ENCODE results near the gene TLN1.

Gene TLN1

DNA sequence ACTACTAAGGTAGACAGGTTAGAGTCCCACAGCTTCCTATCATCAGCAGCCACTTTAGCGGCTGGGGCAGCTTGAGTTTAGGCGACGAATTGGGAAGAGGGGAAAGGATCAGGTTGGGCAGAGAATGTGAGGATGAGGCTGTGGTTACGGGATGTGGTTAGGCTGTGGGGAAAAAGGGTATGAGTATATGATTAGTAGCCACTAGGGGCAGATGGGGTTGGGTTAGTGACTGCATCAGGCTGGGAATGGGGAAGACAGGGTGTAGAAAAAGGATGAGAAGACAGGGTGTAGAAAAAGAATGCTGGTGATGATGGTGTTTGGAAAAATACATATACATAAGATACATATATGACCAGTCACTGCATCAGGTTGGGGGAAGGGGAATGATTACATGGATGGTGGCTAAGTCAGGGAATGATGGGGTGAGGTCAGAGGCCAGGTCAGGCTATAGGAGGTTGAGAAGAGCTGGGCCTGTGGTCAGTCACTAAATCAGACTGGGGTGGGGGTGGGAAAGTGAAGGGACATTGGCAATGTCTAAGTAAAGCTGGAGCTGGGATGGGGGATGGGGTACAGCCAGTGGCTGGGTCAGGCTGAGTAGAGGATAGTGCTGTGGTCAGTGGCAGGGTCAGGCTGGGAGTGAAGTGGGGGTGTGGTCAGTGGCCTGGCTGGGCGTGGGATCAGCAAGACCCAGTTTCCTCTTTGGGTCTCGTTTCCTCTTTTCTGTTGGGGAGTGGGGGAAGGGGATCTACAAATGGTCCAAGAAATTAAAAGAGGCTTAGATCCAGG lies 2.1 kb downstream of the TLN1 start:
- peak; percentile 87 for DNase-seq (ENCODE audit: low read depth, low spot score)

DNA sequence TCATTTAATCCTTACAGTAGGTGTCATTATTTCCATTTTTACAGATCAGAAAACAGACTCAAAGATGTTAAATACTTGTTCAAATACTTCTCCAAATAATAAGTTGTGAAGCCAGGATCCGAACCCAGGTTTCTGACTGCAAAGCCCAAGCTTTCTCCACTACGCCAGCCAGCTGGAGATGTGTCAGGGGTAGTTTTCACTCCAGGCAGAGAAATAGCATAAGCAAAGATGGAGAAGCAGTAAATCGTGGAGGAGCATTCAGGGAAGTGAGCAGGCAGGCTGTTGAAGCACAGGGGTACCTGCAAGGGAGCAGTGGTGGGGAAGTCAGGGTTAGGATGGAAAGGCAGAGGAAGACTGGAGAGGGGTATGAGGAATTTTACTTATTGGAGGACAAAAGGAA lies 2.9 kb downstream of the TLN1 start:
- peak; percentile 11 for DNase-seq (ENCODE audit: low read depth, low spot score)

DNA sequence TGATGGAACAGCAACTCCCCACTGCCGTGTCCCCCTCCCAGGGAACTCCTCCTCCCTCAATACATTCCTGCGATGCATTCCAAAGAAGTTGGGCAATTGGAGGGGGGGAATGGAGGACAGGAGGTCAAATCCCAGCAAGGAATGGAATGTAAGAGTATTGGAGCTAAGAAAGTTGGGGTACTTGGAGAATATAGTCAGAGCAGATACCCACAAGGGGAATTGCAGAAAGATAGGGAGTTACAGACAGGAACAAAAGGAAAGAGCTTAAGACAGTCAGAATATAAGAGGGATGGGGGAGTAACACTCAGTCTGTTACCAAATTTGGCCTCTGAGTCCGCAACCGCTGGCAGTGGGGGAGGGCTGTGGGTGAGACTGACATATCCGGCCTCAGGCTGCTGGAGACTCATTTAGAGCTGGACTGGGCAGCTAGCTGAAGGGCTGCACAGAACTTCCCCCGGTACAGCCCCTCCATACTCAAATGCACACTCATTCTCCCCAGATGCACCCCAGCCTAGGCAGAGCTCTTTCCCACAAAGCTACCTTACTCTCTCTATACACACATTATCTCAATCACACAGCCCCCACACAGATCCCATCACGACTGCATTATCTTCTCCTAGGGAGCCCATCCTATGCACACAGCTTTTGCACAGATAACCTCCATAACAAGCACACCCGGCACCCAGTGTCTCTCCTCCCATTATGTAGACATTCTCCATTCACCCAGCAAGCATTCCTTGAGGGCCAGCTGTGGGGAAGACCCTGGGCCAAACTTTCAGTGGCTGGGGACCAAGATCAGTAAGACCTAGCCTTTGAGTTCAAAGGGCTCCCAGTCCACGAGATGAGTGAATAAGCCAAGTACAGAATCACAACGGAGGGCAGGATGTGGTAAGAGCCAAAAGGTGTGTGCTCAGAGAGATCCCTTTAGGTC lies 3.7 kb downstream of the TLN1 start:
- peak; percentile 93 for DNase-seq (ENCODE audit: low read depth, low spot score)

DNA sequence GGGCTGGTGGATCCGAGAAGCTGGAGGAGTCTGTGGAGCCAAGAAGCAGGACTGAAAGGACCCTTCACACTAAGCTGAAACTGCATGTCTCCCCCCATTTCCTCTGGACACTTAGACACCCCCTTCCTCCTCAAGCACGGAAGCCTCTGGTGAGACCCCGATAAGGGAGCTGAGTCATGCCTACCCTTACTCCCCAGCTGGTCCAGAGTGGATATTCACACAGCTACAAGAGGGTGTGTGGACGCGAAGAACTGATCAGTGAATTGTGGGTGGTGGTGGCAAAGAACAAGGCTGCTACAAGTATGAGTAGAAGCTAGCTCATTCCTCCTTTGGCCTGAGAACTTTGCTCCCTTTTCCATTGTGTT lies 4.3 kb downstream of the TLN1 start:
- DNase-seq (ENCODE audit: low read depth, low spot score) = no peak

DNA sequence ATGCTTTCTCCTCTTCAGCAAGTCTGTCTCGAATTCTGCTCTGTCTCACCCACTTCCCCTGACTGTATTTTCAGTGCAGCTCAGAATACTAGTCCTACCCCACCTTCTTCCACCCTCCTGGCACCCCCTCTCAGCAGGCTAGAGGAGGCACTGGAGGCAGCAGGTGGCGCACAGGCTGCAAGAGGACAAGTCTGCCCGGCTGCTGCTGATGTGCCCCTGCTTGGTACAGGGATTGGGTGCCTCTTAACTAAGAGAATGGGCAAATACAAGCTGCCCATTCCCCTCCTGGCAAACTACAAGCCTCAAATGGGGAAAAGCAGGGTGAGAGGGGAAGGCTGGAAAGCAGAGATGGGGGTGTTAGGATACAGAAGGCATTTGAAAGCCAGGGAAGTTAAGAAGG lies 5.1 kb downstream of the TLN1 start:
- peak; percentile 74 for DNase-seq (ENCODE audit: low read depth, low spot score)

DNA sequence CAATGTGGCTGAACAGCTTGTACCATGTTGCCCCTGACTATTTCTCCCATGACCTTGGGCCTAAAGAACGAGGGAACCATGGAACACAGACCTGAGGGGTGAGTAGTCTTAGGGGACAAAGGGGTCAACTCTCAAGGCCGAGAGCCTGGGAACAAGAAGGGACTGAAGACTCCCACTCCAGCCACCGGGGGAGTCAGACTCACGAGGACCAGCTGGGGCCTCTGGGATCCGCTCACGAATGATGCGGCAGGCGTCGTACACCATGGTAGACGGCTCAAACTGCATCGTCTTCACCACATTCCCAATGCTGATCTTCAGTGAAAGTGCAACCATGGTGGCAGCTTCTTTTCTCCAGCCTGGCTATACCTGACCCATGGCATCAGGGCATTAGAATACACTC lies 6.6 kb downstream of the TLN1 start:
- no peak for DNase-seq (ENCODE audit: low read depth, low spot score)

DNA sequence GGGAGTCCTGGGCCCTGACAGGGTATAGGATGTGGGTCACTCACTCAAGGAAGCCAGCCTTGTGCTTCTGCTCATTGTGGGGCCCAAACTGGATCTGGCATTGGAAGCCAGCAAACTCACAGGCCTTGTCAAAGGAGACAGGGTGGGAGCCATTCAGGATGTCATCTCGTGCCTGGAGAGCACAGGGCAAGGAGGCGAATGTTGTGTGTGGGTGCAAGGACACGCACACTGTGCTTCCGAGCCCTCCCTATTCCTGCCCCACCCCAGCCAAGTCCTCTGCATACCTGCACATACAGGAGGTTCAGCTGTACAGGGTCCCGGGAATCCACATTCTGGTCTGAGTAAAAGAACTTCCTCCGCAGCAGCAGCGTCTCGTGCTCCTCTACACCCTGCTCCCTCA lies 8.1 kb downstream of the TLN1 start:
- no peak for DNase-seq (ENCODE audit: low read depth, low spot score)

DNA sequence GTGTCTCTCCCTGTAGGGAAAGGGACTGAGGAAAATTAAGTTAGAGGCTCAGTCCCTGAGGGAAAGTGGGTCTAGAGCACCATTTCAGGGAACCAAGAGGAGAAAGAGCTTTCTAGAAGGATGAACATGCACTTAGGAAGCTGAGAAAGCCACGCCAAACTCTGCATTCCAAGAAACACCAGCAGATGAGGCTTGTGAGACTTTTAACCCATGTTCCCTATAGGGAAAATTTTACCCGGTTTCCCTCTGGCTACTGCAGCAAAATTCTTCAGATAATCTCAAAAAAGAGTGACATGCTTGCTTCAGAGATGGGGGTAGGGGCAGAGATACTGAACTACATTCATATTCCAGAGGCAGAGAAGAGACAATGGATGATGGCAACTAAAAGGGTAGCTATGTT lies 8.6 kb downstream of the TLN1 start:
- no peak for DNase-seq (ENCODE audit: low read depth, low spot score)

DNA sequence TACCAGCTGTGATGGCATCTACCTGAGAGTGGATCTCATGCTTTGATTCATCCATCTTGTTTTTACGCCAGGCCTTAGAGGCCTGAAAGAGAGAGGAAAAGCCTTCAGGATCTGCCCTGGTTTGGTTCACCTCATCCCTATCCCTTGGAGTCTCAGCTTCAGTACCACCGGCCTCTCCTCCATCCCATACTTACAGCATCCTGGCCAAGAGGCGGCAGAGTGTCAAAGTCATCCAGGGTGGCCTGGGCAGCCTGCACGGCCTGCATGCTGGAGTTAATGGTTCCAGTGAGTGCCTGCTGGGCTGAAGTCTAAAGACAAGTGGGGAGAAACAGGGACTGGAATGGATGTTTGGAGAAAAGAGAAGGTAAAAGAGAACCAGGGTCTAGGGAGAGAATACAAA lies 12.4 kb downstream of the TLN1 start:
- DNase-seq (ENCODE audit: low read depth, low spot score) = no peak

DNA sequence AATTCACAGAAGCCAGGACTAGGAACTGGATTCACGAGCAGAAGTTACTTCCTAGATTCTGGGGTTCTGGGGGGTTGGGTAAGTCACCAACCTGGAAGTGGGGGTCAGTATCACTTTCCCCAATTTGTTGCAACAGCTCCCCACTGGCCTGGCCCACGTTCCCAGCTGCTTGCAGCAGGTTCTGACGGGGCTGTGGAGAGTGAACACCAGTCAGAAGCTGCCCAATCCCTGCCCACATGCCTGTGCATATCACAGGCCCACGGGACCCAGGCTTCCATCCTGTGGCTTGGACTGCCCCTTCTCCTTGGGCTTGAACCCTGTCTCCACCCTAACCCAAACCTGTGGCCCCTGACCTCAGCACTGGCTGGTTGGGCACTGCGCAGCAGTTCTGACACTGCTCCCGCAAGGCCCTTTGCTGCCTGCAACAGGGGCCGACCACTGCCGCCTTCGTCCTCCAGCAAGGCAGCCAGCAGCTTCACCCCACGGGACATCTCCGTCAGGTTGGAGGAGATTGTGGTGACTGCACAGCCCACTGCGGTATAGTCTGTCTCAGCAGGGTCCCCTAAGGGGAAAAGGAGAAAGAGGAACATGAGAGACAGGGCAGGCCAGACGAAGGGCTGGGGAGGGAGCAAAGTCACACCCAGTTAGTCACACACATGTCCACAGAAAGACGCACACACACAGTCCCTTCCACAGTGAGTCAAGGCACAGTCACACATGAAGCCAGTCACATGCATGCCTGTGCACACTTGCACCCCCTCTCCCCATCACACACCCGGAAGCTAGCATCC lies 13.1 kb downstream of the TLN1 start:
- no peak for DNase-seq (ENCODE audit: low read depth, low spot score)

DNA sequence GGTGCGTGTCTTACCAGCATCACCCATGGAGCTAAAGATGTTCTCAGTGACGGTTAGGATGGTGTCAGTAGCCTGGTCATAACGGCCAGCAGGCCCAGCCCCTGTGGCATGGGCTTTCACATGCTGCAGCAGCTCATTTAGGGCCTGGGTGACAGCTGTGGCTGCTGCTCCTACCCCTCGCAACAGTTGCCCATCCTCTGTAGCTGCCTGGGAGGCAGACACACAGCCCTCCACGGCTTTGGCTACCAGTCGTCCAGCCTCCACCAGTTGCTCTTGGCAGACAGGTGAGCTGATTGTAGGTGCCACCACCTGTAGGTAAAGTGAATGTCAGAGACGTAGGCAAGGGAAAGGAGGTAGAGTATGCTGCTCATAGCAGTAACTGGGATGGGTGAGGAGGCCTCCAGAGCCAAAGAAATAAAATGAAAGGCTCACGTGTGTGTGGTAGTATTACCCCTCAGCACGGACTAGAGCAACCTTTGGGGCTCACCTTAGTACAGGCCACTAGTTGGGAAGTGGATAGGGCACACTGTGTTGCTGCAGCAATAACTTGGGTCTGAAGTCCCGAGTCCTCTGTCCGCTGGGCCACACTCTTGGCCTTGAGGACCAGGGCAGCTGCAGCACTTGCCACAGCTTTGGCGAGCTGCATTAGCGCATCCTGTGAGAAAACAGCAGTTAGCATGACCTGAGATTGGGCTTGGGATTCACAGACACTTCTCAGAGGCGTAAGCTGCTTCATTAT lies 14.7 kb downstream of the TLN1 start:
- DNase-seq (ENCODE audit: low read depth, low spot score) = no peak

DNA sequence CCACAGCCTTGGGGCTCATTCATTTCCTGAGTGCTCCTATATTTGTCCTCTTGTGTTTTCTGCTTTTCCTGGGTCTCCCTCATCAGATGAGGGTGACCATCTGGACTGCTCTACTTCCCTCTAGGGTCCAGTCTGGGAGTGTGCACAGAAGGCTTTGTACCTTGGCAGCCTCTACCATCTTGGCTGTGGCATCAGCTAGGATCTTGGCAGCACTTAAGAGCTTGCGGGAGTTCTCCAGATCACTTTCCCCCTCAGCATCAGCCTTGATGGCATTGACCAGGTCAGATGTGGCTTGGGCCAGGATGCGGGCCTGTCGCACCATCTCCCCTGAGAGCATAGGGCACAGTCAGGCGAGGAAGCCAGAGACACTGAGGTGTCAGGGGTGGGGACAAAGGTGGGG lies 15.8 kb downstream of the TLN1 start:
- peak; percentile 17 for DNase-seq (ENCODE audit: low read depth, low spot score)

DNA sequence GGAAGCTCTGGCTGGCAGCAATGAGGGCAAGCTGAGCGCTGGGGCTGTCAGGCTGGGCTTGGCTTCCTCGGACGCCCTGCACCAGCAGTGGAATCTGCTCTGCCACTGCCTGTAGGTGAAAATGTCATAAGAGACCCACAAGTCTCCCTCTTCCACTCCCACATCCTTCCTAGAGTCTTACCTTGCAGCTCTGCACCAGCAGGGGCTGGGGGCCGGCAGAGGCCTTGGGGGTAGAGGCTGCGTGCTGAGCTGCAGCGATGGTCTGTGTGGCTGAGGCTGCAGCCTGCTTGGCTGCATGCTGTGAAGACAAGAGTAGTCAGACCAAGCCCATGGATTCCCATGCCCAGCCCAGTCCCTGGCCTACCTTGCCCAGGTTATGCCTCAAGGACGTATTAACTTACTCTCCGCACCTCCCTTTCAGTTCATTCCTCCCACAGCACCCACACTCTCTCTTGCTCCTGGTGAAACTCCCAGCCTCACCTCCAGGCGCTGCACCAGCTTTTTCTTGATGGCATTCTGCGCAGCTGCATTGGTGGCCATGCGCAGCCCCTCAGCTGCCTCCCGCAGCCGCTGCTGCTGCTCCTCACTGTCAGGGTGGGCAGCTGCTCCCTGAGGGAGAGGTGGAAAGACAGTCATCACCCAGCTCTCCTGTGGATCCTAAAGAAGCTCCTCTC lies 17.3 kb downstream of the TLN1 start:
- DNase-seq (ENCODE audit: low read depth, low spot score) = no peak

DNA sequence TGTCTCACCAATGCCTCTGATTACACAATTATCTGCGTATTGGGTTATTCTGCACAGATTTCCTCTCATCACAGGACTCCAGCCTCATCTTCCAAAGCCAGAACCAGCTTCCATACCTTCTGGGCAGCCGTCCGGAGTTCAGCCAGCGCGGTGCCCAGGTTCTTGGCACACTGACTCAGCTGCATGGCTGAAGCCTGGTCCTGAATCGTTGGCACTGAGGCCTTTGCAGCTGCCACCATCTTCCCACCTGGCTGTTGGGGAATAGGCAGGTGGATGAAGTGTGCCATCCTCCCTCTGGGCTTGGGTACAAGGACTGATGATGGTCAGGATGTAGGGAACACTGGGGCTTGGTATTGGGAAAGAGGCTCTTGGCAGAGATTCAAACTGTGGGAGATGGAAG lies 17.9 kb downstream of the TLN1 start:
- no peak for DNase-seq (ENCODE audit: low read depth, low spot score)

DNA sequence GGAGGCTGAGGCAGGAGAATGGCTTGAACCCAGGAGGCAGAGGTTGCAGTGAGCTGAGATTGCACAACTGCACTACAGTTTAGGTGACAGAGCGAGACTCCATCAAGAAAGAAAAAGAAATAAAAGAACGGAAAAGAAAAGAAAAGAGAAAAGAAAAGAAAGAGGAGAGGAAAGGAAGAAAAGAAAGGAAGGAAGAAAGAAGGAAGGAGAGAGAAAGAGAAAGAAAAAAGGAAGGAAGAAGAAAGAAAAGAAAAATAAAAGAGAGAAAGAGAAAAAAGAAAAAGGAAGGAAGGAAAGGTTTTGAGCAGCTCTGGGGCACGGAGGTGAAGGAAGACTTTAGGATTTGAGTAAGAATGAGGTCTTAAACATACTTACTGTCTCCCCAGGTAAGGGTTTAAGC lies 18.4 kb downstream of the TLN1 start:
- no peak for DNase-seq (ENCODE audit: low read depth, low spot score)

DNA sequence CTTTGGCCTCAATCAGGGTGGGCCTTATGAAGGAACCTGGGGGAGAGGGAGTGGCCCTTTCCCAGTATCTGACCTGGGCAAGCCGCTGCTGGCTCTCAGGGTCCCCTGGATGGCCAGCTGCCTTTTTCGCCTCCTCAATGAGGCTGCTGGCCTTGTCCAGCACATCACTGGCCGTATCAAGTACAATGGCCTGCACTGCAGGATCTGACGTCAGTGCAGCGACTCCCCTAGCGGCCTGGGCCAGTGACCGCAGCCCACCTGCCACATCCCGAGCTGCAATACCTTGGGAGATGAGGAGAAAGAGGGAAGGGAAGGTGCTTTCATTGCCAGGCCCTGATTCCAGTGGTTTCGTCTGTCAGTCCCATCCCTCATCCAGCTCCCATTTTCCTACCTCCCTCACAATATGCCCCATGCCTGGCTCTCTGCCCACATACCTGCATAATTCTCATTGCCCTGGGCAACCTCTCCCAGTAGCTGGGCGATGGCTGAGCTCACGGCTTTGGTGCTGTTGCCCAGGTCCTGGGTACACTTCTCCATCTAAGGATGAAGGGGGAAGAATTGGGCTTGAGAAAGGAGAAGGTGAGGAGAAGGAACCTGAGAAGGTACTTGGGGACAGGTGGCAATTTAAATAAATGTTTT lies 19.1 kb downstream of the TLN1 start:
- DNase-seq (ENCODE audit: low read depth, low spot score) = peak; percentile 58

DNA sequence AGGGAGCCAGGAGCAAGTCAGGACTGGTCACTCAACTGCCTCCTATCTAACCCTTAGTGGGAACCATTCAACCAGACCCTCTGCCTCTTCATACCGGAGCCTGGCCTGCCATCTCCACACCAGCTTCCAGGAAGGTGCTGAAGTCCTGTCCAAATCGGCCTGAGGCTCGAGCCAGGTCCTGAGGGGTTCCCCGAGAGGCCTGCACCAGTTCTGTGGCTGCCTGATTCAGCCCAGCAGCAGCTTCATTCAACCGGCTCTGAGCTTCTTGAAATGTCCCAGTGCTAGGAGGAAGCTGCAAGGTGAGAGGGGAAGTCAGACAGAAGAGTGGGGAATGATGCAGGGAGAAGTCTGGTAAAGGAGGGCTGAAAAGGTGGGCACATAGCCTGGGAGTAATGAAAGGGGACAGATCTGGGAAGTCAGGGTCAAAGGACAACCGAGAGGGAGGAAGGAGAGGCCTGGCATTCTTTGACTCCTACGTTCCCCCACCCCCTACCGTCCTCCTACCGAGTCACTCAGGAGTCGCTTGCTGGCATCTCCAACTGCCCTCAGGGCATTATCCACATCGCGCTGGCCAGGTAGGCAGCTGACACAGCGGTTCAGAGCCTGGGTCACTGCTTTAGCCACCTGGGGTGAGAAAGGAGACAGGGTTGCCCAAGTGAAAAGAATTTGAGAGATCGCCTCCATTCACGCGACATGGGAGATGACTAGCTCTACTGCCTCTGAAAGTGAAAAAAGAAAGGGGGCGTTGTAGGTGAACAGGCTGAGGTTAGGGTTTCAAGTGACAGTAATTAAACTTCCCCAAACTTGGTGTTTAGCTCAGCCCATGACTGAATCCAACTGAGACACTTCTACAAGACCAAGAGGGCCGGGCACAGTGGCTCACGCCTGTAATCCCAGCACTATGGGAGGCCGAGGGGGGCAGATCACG lies 20.2 kb downstream of the TLN1 start:
- DNase-seq (ENCODE audit: low read depth, low spot score) = no peak

DNA sequence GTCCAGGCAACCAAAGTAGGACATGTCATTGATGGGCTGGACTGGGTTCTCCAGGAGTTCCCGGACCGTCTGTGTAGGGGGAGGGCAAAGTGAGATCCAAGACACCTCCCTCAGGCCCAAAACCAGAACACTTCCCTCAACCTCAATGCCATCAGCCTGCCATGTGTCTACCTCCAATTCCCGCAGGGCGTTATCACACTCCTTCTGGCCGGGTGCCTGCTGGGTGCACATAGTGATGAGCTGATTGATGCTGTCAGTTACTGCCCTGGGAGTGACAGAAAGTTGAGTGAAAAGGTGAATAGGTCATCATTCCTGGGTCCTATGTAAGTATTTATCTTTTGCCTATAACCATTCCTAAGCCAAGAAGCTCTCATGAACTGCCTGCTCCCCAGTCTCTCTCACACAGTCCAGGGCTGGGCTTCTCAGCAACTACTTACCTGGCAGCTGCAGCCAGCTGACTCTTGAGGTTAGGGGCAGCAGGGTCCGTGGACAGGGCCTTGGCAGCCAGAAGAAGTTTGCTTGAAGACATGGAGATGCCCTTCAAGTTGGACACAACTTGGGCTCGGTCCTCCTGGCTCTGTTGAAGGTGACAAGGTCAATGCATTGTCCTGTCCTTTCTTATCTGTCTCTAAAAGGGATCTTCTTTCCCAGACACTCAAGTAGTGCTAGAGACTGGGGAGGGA lies 21.0 kb downstream of the TLN1 start:
- DNase-seq (ENCODE audit: low read depth, low spot score) = no peak

DNA sequence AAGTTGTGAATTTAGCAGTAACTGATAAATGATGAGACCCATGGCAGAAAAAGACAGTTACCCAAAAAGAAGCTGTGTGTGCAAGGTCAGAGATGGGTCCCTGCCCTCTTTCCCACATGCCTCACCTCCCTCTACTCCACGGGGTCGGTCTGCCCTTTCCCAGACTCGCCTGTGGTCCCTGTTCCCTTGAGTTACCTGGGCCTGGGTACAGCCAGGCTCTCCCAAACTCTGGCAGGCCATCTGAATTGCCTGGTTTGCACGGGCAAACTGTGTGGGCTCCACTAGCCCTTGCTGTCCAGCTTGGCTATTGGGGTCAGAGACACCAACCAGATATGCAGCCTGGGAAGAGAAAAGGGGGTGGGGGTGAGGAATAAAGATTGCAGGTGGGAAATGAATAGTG lies 23.8 kb downstream of the TLN1 start:
- DNase-seq (ENCODE audit: low read depth, low spot score) = no peak

All from astrocyte of the hippocampus (primary cell).